Spinal cord (tissue), 10 donors: Measurements from ENCODE around the gene EPSTI1. TPM values are rescaled to one million over a fixed set of nuclear protein-coding genes. Genes with fewer than 3 reads are reported as not detected.

ENCODE experiments used
- DNase-seq, 6 donors: peaks; one replicate each; pipeline versions ENCODE4 v3.0.0 to v3.0.0-alpha.2; 2013 to 2015; ENCODE audit warnings: low spot score in 6 of 6, low read depth in 4 of 6
- H3K27ac ChIP-seq: one replicate; pipeline ENCODE4 v1.5.1; 2013; ENCODE audit warnings: low read depth, low read length, control low read depth
- H3K27me3 ChIP-seq: one replicate; pipeline ENCODE4 v1.6.1; 2013; ENCODE audit warnings: low read length; ENCODE audit not compliant: control insufficient read depth, insufficient read depth
- H3K36me3 ChIP-seq: one replicate; pipeline ENCODE4 v1.6.1; 2013; ENCODE audit warnings: low read length; ENCODE audit not compliant: control insufficient read depth, insufficient read depth
- H3K4me1 ChIP-seq: one replicate; pipeline ENCODE4 v1.6.1; 2013; ENCODE audit warnings: low read length; ENCODE audit not compliant: control insufficient read depth, insufficient read depth
- H3K4me3 ChIP-seq: one replicate; pipeline ENCODE4 v1.5.1; 2013; ENCODE audit warnings: low read depth, low read length, control low read depth
- H3K9me3 ChIP-seq: one replicate; pipeline ENCODE4 v1.6.1; 2013; ENCODE audit warnings: low read length; ENCODE audit not compliant: control insufficient read depth, insufficient read depth
- WGBS: methylation state at CpG from one replicate; pipeline ENCODE4 v1.1.5; 2013; ENCODE audit warnings: missing lambda C conversion rate; ENCODE audit not compliant: insufficient coverage; 5-methylcytosine and 5-hydroxymethylcytosine counted together
- polyA plus RNA-seq, 2 donors: library from polyadenylated mRNA; unstranded; fragments of 120-200 nt; gene quantifications; one replicate each; pipeline ENCODE4 v1.2.1, GENCODE V29; 2013; ENCODE audit not compliant: insufficient read length in 2 of 2
- total RNA-seq, 2 donors: library from RNA; depleted of rRNA in 1 of 2; stranded (reverse); fragments of 120-200 nt in 1 of 2; fragments of >200 nt in 1 of 2; gene quantifications; one replicate each; pipeline versions ENCODE4 v1.2.3 to v1.2.4, GENCODE V29; 2013 to 2014
- donor health status: healthy.

EPSTI1 gene
- total and polyA plus RNA-seq, 4 donors = 3.8 to 16.0 (median 4.5) TPM

DNA sequence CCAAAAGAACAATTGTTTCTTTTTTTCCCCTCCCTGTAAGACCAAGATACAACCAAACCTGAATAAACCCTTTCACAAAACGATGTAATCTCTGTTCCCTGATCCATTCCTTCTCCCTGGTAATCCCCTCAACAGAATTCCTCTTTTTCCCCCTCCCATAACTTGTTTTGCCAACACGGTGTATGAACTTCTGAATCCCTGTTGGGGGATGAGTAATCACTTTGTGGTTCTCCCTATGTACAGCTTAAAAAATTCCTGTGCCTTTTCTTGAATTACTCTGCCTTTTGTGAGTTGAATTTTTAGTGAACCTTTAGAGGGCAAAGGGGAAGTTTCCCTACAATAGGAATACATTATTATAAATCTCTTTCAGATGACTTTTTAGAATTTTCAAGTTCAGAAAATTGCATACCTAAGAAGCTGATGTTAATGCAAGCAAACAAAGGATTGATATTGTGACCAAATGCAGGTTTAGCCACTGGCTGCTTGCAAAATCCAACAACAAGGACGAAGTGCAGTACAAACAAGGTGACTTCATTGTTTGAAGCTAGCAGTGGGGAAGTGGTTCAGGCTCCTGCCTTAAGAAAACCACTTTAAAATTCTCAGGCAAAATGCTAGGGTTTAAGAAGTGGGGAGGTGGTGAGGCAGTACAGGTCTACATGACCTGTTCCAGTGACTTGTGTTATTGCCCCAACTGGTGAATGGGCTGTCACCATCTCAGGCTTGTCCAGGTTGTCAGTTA lies 15.0 kb upstream of the EPSTI1 start:
- Histone ChIP-seq H3K9me3 (no peaks in the 10 kb centered on the region), H3K36me3 (no peaks in the 10 kb centered on the region), H3K4me1 (no peaks in the 10 kb centered on the region), H3K27me3 (no peaks in the 10 kb centered on the region), H3K4me3 (no peak overlapping the region), H3K27ac (no peak overlapping the region)
- DNase-seq = no peak
- WGBS = 57% methylated on average over 2 of the region's 3 CpGs

GRCh38 chr13:43005460-43006236 lies 13.6 kb upstream of the EPSTI1 start:
- 83% methylated on average over 2 of the region's 3 CpGs for WGBS
- Histone ChIP-seq H3K27me3 (no peaks in the 10 kb centered on the region), H3K9me3 (no peaks in the 10 kb centered on the region), H3K27ac (no peak overlapping the region), H3K4me1 (no peaks in the 10 kb centered on the region), H3K36me3 (no peaks in the 10 kb centered on the region), H3K4me3 (no peak overlapping the region)
- DNase-seq = no peak

DNA sequence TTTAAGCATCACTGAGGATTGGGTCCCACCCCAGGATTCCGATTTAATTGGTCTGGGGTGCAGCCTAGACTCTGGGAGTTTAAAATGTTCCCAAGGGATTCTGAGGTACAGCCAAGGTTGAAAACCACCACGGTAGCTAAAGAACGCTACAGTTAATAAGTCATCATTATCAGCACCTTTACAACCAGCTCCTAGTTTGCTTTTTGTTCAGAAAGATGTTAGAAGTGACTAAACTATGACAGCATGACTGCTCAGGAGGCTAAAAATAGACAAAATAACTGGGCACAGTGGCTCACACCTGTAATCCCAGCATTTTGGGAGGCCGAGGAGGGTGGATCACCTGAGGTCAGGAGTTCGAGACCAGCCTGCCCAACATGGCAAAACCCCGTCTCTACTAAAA lies 11.7 kb upstream of the EPSTI1 start:
- H3K4me3 ChIP-seq = no peak overlapping the region
- no peak overlapping the region for H3K27ac ChIP-seq
- H3K27me3 ChIP-seq = no peaks in the 10 kb centered on the region
- H3K4me1 ChIP-seq = no peaks in the 10 kb centered on the region
- DNase-seq = no peak
- no peaks in the 10 kb centered on the region for H3K36me3 ChIP-seq
- H3K9me3 ChIP-seq = no peaks in the 10 kb centered on the region
- WGBS = 93% methylated on average over 2 of the region's 6 CpGs

DNA sequence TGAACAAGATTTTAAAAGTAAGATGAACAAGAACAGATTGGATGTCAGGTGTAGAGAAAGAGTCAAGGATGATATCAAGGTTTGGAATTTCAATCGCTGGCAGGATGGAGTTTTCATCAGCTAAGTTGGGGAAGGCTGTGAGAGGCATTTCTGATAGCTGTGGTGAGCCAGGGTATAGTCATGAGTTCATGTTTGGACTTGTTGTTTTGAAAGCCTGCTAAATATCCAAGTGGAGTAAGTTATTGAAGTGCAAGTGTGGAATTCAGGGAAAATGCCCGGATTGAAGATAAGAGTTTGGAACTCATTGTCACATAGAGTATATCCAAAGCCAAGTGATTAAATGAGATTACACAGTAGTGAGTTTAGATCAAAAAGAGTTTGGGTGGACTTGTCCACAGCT lies 11.0 kb upstream of the EPSTI1 start:
- WGBS = 95% methylated on average over 1 of the region's 2 CpGs

GRCh38 chr13:43002021-43002420 lies 10.0 kb upstream of the EPSTI1 start:
- H3K27ac ChIP-seq = no peak overlapping the region
- H3K9me3 ChIP-seq = no peaks in the 10 kb centered on the region
- no peaks in the 10 kb centered on the region for H3K4me1 ChIP-seq
- no peaks in the 10 kb centered on the region for H3K36me3 ChIP-seq
- WGBS = 86% methylated on average over 1 of the region's 2 CpGs
- no peak for DNase-seq
- H3K4me3 ChIP-seq = no peak overlapping the region
- no peaks in the 10 kb centered on the region for H3K27me3 ChIP-seq

More for the DNA sequence above, 11.0 kb upstream of the EPSTI1 start:
- H3K9me3 ChIP-seq = no peaks in the 10 kb centered on the region
- H3K4me1 ChIP-seq = no peaks in the 10 kb centered on the region
- no peak overlapping the region for H3K27ac ChIP-seq
- no peaks in the 10 kb centered on the region for H3K27me3 ChIP-seq
- no peaks in the 10 kb centered on the region for H3K36me3 ChIP-seq
- H3K4me3 ChIP-seq = no peak overlapping the region
- no peak for DNase-seq

DNA sequence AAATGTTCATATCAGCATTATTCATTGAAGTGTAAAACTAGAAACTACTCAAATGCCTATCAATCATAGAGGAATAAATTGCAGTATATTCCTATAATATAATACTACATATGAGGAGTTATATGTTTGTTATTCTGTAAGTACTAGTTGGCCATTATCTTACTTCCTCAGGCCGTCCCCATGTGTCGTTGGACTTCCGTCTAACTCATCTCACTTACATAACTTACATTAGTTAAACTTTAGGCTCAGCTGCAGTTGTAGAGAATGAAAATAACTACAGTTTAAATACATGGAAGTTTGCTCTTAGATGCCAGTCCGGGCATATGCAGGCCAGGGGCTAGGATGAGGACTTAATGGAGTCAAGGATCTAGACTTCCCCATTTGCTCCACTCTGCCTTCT lies 8.6 kb upstream of the EPSTI1 start:
- no CpG with 5 or more reads among the region's 4 CpGs for WGBS

DNA sequence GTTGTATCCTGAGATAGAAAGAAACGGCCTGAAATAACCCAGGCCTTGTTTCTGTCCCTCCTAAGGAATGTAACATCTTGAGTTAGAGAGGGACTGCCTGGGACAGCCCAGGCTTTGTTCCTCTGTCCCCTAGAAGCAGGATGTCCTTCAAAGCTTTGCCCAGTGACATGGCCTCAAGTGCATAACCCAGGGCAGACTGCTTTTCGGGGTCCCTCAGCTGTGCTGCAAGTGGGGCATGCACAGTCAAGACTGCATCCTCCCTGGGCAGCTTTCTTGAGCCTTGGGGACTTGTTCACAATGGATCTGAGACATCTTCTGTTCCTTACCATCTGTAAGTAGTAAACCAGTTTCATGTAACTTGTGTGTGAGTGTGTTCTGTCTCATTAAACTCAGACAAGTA lies 7.5 kb upstream of the EPSTI1 start:
- H3K9me3 ChIP-seq = no peaks in the 10 kb centered on the region
- WGBS = 86% methylated on average over 2 of the region's 2 CpGs
- no peak for DNase-seq
- H3K27ac ChIP-seq = no peak overlapping the region
- H3K36me3 ChIP-seq = no peaks in the 10 kb centered on the region
- no peak overlapping the region for H3K4me3 ChIP-seq
- no peaks in the 10 kb centered on the region for H3K4me1 ChIP-seq
- H3K27me3 ChIP-seq = no peaks in the 10 kb centered on the region

More for the DNA sequence above, 8.6 kb upstream of the EPSTI1 start:
- Histone ChIP-seq H3K4me3 (no peak overlapping the region), H3K27ac (no peak overlapping the region), H3K36me3 (no peaks in the 10 kb centered on the region), H3K4me1 (no peaks in the 10 kb centered on the region), H3K9me3 (no peaks in the 10 kb centered on the region), H3K27me3 (no peaks in the 10 kb centered on the region)
- DNase-seq = no peak

DNA sequence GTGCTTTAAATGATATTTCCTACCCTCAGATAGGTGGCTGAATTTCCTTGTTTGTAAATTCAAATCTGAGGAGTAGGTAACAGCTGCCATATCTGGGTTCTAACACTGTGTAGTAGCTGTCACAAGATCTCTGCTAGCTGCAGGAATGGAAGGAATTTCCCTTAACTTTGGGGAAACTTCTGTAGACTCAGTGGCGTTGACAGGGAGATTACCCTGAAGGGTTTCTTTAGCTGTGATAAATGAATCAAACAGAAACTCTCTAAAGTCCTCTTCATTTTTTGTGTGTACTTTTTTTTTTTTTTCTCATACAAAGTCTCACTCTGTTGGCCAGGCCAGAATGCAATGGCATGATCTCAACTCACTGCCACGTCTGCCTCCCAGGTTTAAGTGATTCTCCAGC lies 5.3 kb upstream of the EPSTI1 start:
- Histone ChIP-seq H3K9me3 (no peaks in the 10 kb centered on the region), H3K4me3 (no peak overlapping the region), H3K27me3 (no peaks in the 10 kb centered on the region), H3K4me1 (no peaks in the 10 kb centered on the region), H3K36me3 (no peaks in the 10 kb centered on the region), H3K27ac (no peak overlapping the region)
- DNase-seq = no peak
- 100% methylated on average over 1 of the region's 2 CpGs for WGBS

- peaks cover 8% of the 10 kb centered on the region for H3K4me1 ChIP-seq
- H3K27ac ChIP-seq = no peak overlapping the region
- H3K27me3 ChIP-seq = peaks cover 6% of the 10 kb centered on the region
- no peaks in the 10 kb centered on the region for H3K36me3 ChIP-seq
- no peaks in the 10 kb centered on the region for H3K9me3 ChIP-seq
- no peak overlapping the region for H3K4me3 ChIP-seq
- WGBS = no CpG with 5 or more reads among the region's 3 CpGs
- no peak for DNase-seq
Observed at GRCh38 chr13:42996584-42996983, 4.5 kb upstream of the EPSTI1 start.

GRCh38 chr13:42994878-42995277 lies 2.8 kb upstream of the EPSTI1 start:
- WGBS = no CpG with 5 or more reads among the region's 1 CpG
- Histone ChIP-seq H3K36me3 (no peaks in the 10 kb centered on the region), H3K9me3 (no peaks in the 10 kb centered on the region), H3K4me3 (no peak overlapping the region), H3K27ac (no peak overlapping the region), H3K27me3 (peaks cover 6% of the 10 kb centered on the region), H3K4me1 (peaks cover 11% of the 10 kb centered on the region)
- no peak for DNase-seq
